HG03095 (cell line): Measurements from ENCODE around the gene FAM24B.
"Not testable (repeated sequence)": the region's sequence is repeated elsewhere in the genome, so short reads cannot be mapped to it uniquely, and the experiment has no call there.

Source experiments
- ATAC-seq: cut with Tn5 transposase; IDR thresholded peaks from one replicate; pipeline ENCODE4 v1.9.1; 2021; ENCODE audit warnings: moderate library complexity; ENCODE audit not compliant: unreplicated experiment

Gene FAM24B

GRCh38 chr10:122879339-122880273 is at the start of gene FAM24B:
Gene FAM24B, minus strand, starts transcription at chr10:122879581. Its CDS starts 29,066 bp downstream, at chr10:122850515.
- ATAC-seq = peak; percentile 70

GRCh38 chr10:122915700-122916099 is 36.3 kb upstream of the FAM24B start:
- no peak for ATAC-seq

GRCh38 chr10:122911889-122912484 is 32.6 kb upstream of the FAM24B start:
- no peak for ATAC-seq

- no peak for ATAC-seq
Measured at GRCh38 chr10:122910310-122910709, 30.9 kb upstream of the FAM24B start, which contains the start of gene FAM24A. Gene FAM24A, plus strand, starts transcription at chr10:122910610. Its CDS starts 1,025 bp downstream, at chr10:122911635.

- not testable (repeated sequence) for ATAC-seq
Measured at GRCh38 chr10:122903861-122904260, 24.5 kb upstream of the FAM24B start.

- no peak for ATAC-seq
Measured at GRCh38 chr10:122894261-122894944, 15.0 kb upstream of the FAM24B start.

GRCh38 chr10:122884166-122884565 is 4.8 kb upstream of the FAM24B start:
- no peak for ATAC-seq

- no peak for ATAC-seq
Measured at GRCh38 chr10:122882766-122883165, 3.4 kb upstream of the FAM24B start.

GRCh38 chr10:122878799-122879338 is 512 bp downstream of the FAM24B start:
- no peak for ATAC-seq

GRCh38 chr10:122877264-122877663 is 2.1 kb downstream of the FAM24B start:
- no peak for ATAC-seq

- no peak for ATAC-seq
Measured at GRCh38 chr10:122876467-122876855, 2.9 kb downstream of the FAM24B start.

GRCh38 chr10:122875843-122876466 is 3.4 kb downstream of the FAM24B start:
- no peak for ATAC-seq

GRCh38 chr10:122871947-122872346 is 7.4 kb downstream of the FAM24B start:
- not testable (repeated sequence) for ATAC-seq

GRCh38 chr10:122868768-122869167 is 10.6 kb downstream of the FAM24B start:
- ATAC-seq = not testable (repeated sequence)

- not testable (repeated sequence) for ATAC-seq
Measured at GRCh38 chr10:122866757-122867482, 12.5 kb downstream of the FAM24B start.

- ATAC-seq = no peak
Measured at GRCh38 chr10:122864901-122865300, 14.5 kb downstream of the FAM24B start.

- ATAC-seq = no peak
Measured at GRCh38 chr10:122864194-122864592, 15.2 kb downstream of the FAM24B start.

- ATAC-seq = no peak
Measured at GRCh38 chr10:122863216-122864193, 15.9 kb downstream of the FAM24B start.

- no peak for ATAC-seq
Measured at GRCh38 chr10:122861711-122862161, 17.6 kb downstream of the FAM24B start.
